CD4-positive, alpha-beta T cell treated with Interleukin-2 at 100 ng/mL for 4 hours (primary cell): ENCODE measurements around the gene ZNF444.
"Not testable (repeated sequence)": the region's sequence is repeated elsewhere in the genome, so short reads cannot be mapped to it uniquely, and the experiment has no call there.

Source experiments
- DNase-seq: peaks from one replicate; pipeline ENCODE4 v3.0.0-alpha.2; 2020; ENCODE audit warnings: low spot score

The ZNF444 gene

GRCh38 chr19:56147307-56147706, 6.2 kb downstream of the ZNF444 start:
- DNase-seq = no peak

GRCh38 chr19:56148096-56148495, 7.0 kb downstream of the ZNF444 start:
- no peak for DNase-seq

- not testable (repeated sequence) for DNase-seq
These were observed 8.0 kb downstream of the ZNF444 start for GRCh38 chr19:56148955-56149655.

GRCh38 chr19:56149656-56150038, 8.6 kb downstream of the ZNF444 start:
- DNase-seq = no peak

- DNase-seq = no peak
These were observed 9.3 kb downstream of the ZNF444 start for GRCh38 chr19:56150358-56150757.

- no peak for DNase-seq
These were observed 11.6 kb downstream of the ZNF444 start for GRCh38 chr19:56152644-56153043.

GRCh38 chr19:56153507-56153906, 12.4 kb downstream of the ZNF444 start:
- no peak for DNase-seq

- no peak for DNase-seq
These were observed 14.1 kb downstream of the ZNF444 start for GRCh38 chr19:56155124-56155687.

- DNase-seq = no peak
These were observed 15.7 kb downstream of the ZNF444 start for GRCh38 chr19:56156768-56157167.

- DNase-seq = no peak
These were observed 17.2 kb downstream of the ZNF444 start for GRCh38 chr19:56158170-56158757.

GRCh38 chr19:56159009-56159559, 18.0 kb downstream of the ZNF444 start:
- DNase-seq = no peak

GRCh38 chr19:56159622-56160271, 18.7 kb downstream of the ZNF444 start:
- DNase-seq = no peak

- no peak for DNase-seq
These were observed 20.4 kb downstream of the ZNF444 start for GRCh38 chr19:56161534-56161933.

GRCh38 chr19:56162258-56162657, 21.2 kb downstream of the ZNF444 start:
- no peak for DNase-seq

- DNase-seq = no peak
These were observed 22.0 kb downstream of the ZNF444 start for GRCh38 chr19:56163097-56163496.

GRCh38 chr19:56167064-56167578, 26.0 kb downstream of the ZNF444 start:
- no peak for DNase-seq

GRCh38 chr19:56170261-56170660, 29.2 kb downstream of the ZNF444 start:
- no peak for DNase-seq

- DNase-seq = no peak
These were observed 33.0 kb downstream of the ZNF444 start for GRCh38 chr19:56174086-56174485.

- DNase-seq = no peak
These were observed 33.5 kb downstream of the ZNF444 start for GRCh38 chr19:56174550-56174949.

- DNase-seq = not testable (repeated sequence)
These were observed 34.8 kb downstream of the ZNF444 start, which contains the start of gene GALP for GRCh38 chr19:56175861-56176307. Gene GALP, plus strand, starts transcription at chr19:56176008. Its CDS starts 1,101 bp downstream, at chr19:56177109.

GRCh38 chr19:56176310-56176709, 35.2 kb downstream of the ZNF444 start:
- DNase-seq = not testable (repeated sequence)

- no peak for DNase-seq
These were observed 35.8 kb downstream of the ZNF444 start for GRCh38 chr19:56176881-56177280.
